Suprapubic skin (tissue), 4 donors: ENCODE data around the gene ATP4A.
"Not testable (repeated sequence)": the region's sequence is repeated elsewhere in the genome, so short reads cannot be mapped to it uniquely, and the experiment has no call there.

Experiments used
- CTCF ChIP-seq, 2 donors: fragments of 200-600 bp in 1 of 2; fragments of 450-650 bp in 1 of 2; sonication (generic) in 1 of 2; IDR thresholded peaks; one replicate each; pipeline ENCODE4 v1.5.1; 2016 to 2019; ENCODE audit warnings: antibody characterized with exemption in 2 of 2, mild to moderate bottlenecking in 1 of 2, moderate library complexity in 1 of 2
- POLR2A ChIP-seq, 2 donors: fragments of 450-650 bp; IDR thresholded peaks; one replicate each; pipeline ENCODE4 v1.6.1; 2017; ENCODE audit warnings: antibody characterized with exemption in 2 of 2, mild to moderate bottlenecking in 2 of 2, moderate library complexity in 2 of 2
- POLR2AphosphoS5 ChIP-seq, 3 donors: sonication (generic); formaldehyde crosslinking; IDR thresholded peaks; one replicate each; pipeline ENCODE4 v1.6.1; 2017; ENCODE audit warnings: antibody characterized with exemption in 3 of 3

DNA sequence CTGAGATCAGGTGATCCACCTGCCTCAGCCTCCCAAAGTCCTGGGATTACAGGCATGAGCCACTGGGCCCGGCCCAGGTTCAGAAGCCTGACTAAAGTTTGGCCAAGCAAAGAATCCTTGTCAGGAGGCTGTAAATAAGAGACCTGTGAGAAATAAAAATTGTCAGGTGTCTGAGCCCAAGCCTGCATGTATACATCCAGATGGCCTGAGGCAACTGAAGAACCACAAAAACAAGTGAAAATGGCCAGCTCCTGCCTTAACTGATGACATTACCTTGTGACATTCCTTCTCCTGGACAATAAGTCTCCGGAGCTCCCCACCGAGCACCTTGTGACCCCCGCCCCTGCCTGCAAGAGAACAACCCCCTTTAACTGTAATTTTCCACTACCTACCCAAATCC lies 41.0 kb upstream of the ATP4A start:
- not testable (repeated sequence) for TF ChIP-seq CTCF, POLR2AphosphoS5, POLR2A (IDR thresholded peaks at IDR 0.05)
